CD4-positive, CD25-positive, alpha-beta regulatory T cell (primary cell): ENCODE results near the gene PARP6. TPM values are rescaled to one million over a fixed set of nuclear protein-coding genes. Genes with fewer than 3 reads are reported as not detected.

Experiments
- ATAC-seq, 2 donors: fragments of 150-1000 bp; cut with Tn5 transposase; one replicate each; pipeline ENCODE4 v1.10.0; 2021; ENCODE audit warnings: low read depth in 2 of 2, moderate number of reproducible peaks in 2 of 2, moderate library complexity in 1 of 2
- DNase-seq, 3 donors: peaks; one replicate each; pipeline versions ENCODE4 v3.0.0 to v3.0.0-alpha.2; 2012 to 2022; ENCODE audit warnings: mixed read lengths in 1 of 3
- H3K27ac ChIP-seq: one replicate; pipeline ENCODE4 v1.7.0; 2013; ENCODE audit warnings: mild to moderate bottlenecking, low read length; ENCODE audit not compliant: insufficient read depth, poor library complexity, severe bottlenecking
- H3K27me3 ChIP-seq: one replicate; pipeline ENCODE4 v1.7.0; 2013; ENCODE audit warnings: low read length; ENCODE audit not compliant: control insufficient read depth, insufficient read depth
- H3K36me3 ChIP-seq: one replicate; pipeline ENCODE4 v1.7.0; 2013; ENCODE audit warnings: mild to moderate bottlenecking, low read length, moderate library complexity; ENCODE audit not compliant: control insufficient read depth, insufficient read depth
- H3K4me1 ChIP-seq: 2 replicates; pipeline ENCODE4 v1.7.0; 2013; ENCODE audit warnings: mild to moderate bottlenecking, low read length; ENCODE audit not compliant: insufficient read depth, control insufficient read depth, poor library complexity, severe bottlenecking
- H3K4me3 ChIP-seq: one replicate; pipeline ENCODE4 v1.7.0; 2013; ENCODE audit warnings: low read depth, mild to moderate bottlenecking, low read length, moderate library complexity
- H3K9me3 ChIP-seq, 2 experiments: 1 replicate in 1 of 2; 2 replicates in 1 of 2; pipeline ENCODE4 v1.7.0; 2013; ENCODE audit warnings: low read length in 2 of 2, mild to moderate bottlenecking in 1 of 2, moderate library complexity in 1 of 2; ENCODE audit not compliant: control insufficient read depth in 2 of 2
- H3K27ac Mint-ChIP-seq, 3 donors: one replicate each; pipeline ENCODE4 v1.8.0; 2020 to 2022; ENCODE audit warnings: mild to moderate bottlenecking in 3 of 3, mixed read lengths in 3 of 3, moderate library complexity in 2 of 3
- H3K27me3 Mint-ChIP-seq: one replicate; pipeline ENCODE4 v1.8.0; 2022; ENCODE audit warnings: mild to moderate bottlenecking, mixed read lengths
- H3K36me3 Mint-ChIP-seq: one replicate; pipeline ENCODE4 v1.8.0; 2020; ENCODE audit warnings: mixed read lengths
- H3K4me1 Mint-ChIP-seq, 4 donors: one replicate each; pipeline ENCODE4 v1.8.0; 2020 to 2022; ENCODE audit warnings: mixed read lengths in 4 of 4, mild to moderate bottlenecking in 1 of 4
- H3K4me3 Mint-ChIP-seq, 4 donors: one replicate each; pipeline ENCODE4 v1.8.0; 2020 to 2022; ENCODE audit warnings: mild to moderate bottlenecking in 4 of 4, mixed read lengths in 4 of 4, moderate library complexity in 3 of 4
- H3K9me3 Mint-ChIP-seq, 7 donors: one replicate each; pipeline ENCODE4 v1.8.0; 2020 to 2022; ENCODE audit warnings: mixed read lengths in 7 of 7, mild to moderate bottlenecking in 3 of 7, moderate library complexity in 2 of 7
- polyA plus RNA-seq, 4 donors: library from polyadenylated mRNA; unstranded; fragments of 300-500 nt; fragmentation: Illumina TruSeq; gene quantifications; one replicate each; pipeline ENCODE4 v1.2.3, GENCODE V29; 2021
- total RNA-seq: library from RNA; stranded (reverse); gene quantifications from one replicate; pipeline ENCODE4 v1.2.3, GENCODE V29; 2022

Gene PARP6
- total and polyA plus RNA-seq, 5 donors from 2014 or later: 14.5 to 101 (median 16.7) TPM

GRCh38 chr15:72229076-72229946 lies 43.0 kb downstream of the PARP6 start:
- Mint-ChIP-seq H3K4me3 (peak overlapping the region; percentile 98 to 100 (median 100)), H3K27ac (peak overlapping the region; percentile 97), H3K36me3 (no peaks in the 10 kb centered on the region), H3K27me3 (peaks cover 8% of the 10 kb centered on the region), H3K4me1 (peaks cover 24 to 67% (median 47%) of the 10 kb centered on the region in 4 donors), H3K9me3 (peaks cover 0 to 1% (median 0%) of the 10 kb centered on the region in 7 donors)
- peak; percentile 28 to 62 (median 35) for DNase-seq
- Histone ChIP-seq H3K4me3 (peak overlapping the region; percentile 87), H3K27me3 (no peaks in the 10 kb centered on the region), H3K9me3 (no peaks in the 10 kb centered on the region), H3K4me1 (peaks cover 61% of the 10 kb centered on the region), H3K36me3 (no peaks in the 10 kb centered on the region), H3K27ac (peak overlapping the region; percentile 95)
- no peak for ATAC-seq

GRCh38 chr15:72227720-72228119 lies 44.6 kb downstream of the PARP6 start:
- Mint-ChIP-seq H3K9me3 (peaks cover 0 to 1% (median 0%) of the 10 kb centered on the region in 7 donors), H3K27ac (peak overlapping the region; percentile 90 to 97 (median 97)), H3K27me3 (peaks cover 8% of the 10 kb centered on the region), H3K4me1 (peaks cover 30 to 76% (median 60%) of the 10 kb centered on the region in 4 donors), H3K36me3 (peaks cover 4% of the 10 kb centered on the region), H3K4me3 (peak overlapping the region; percentile 98 to 100 (median 100))
- Histone ChIP-seq H3K4me1 (peaks cover 75% of the 10 kb centered on the region), H3K4me3 (peak overlapping the region; percentile 87), H3K36me3 (no peaks in the 10 kb centered on the region), H3K9me3 (no peaks in the 10 kb centered on the region), H3K27me3 (no peaks in the 10 kb centered on the region), H3K27ac (peak overlapping the region; percentile 95)
- DNase-seq (peak in 1 of 3 donors; percentile 44), ATAC-seq (no peak)

GRCh38 chr15:72227192-72227586 lies 45.2 kb downstream of the PARP6 start:
- Mint-ChIP-seq H3K4me1 (peaks cover 25 to 76% (median 62%) of the 10 kb centered on the region in 4 donors), H3K27ac (peak overlapping the region; percentile 95 to 97 (median 97)), H3K9me3 (peaks cover 0 to 1% (median 0%) of the 10 kb centered on the region in 7 donors), H3K27me3 (peaks cover 8% of the 10 kb centered on the region), H3K36me3 (peaks cover 8% of the 10 kb centered on the region), H3K4me3 (peak overlapping the region; percentile 98 to 100 (median 100))
- Histone ChIP-seq H3K27me3 (no peaks in the 10 kb centered on the region), H3K4me1 (peaks cover 76% of the 10 kb centered on the region), H3K27ac (peak overlapping the region; percentile 95), H3K4me3 (peak overlapping the region; percentile 87), H3K9me3 (no peaks in the 10 kb centered on the region), H3K36me3 (peaks cover 4% of the 10 kb centered on the region)
- ATAC-seq: peak; percentile 10 to 12
- peak in 2 of 3 donors; percentile 11 to 69 for DNase-seq

- no peak for ATAC-seq
- DNase-seq: no peak
- Mint-ChIP-seq H3K36me3 (peaks cover 16% of the 10 kb centered on the region), H3K27ac (peak overlapping the region; percentile 84 to 91 (median 88)), H3K4me1 (peaks cover 33 to 82% (median 68%) of the 10 kb centered on the region in 4 donors), H3K9me3 (peaks cover 0 to 1% (median 0%) of the 10 kb centered on the region in 7 donors), H3K4me3 (no peak overlapping the region), H3K27me3 (no peaks in the 10 kb centered on the region)
- H3K4me1 ChIP-seq: peaks cover 64% of the 10 kb centered on the region
- H3K36me3 ChIP-seq: peaks cover 26% of the 10 kb centered on the region
- H3K27me3 ChIP-seq: no peaks in the 10 kb centered on the region
- H3K9me3 ChIP-seq: no peaks in the 10 kb centered on the region
- peak overlapping the region; percentile 7 for H3K4me3 ChIP-seq
- peak overlapping the region; percentile 35 for H3K27ac ChIP-seq
These were observed 49.1 kb downstream of the PARP6 start for GRCh38 chr15:72223278-72223677.

- peaks cover 34% of the 10 kb centered on the region for H3K36me3 ChIP-seq
- H3K4me3 Mint-ChIP-seq: peak overlapping the region in 3 of 4 donors; percentile 17 to 56 (median 34)
- peaks cover 0 to 1% (median 0%) of the 10 kb centered on the region in 7 donors for H3K9me3 Mint-ChIP-seq
- no peak overlapping the region for H3K27ac ChIP-seq
- no peaks in the 10 kb centered on the region for H3K27me3 Mint-ChIP-seq
- ATAC-seq: no peak
- peaks cover 27 to 74% (median 61%) of the 10 kb centered on the region in 4 donors for H3K4me1 Mint-ChIP-seq
- no peaks in the 10 kb centered on the region for H3K9me3 ChIP-seq
- H3K27ac Mint-ChIP-seq: peak overlapping the region in 2 of 3 donors; percentile 59 to 91
- peaks cover 55% of the 10 kb centered on the region for H3K4me1 ChIP-seq
- H3K27me3 ChIP-seq: no peaks in the 10 kb centered on the region
- peaks cover 22% of the 10 kb centered on the region for H3K36me3 Mint-ChIP-seq
- no peak for DNase-seq
- no peak overlapping the region for H3K4me3 ChIP-seq
These were observed 50.0 kb downstream of the PARP6 start for GRCh38 chr15:72222393-72222792.

GRCh38 chr15:72220687-72221086 lies 51.7 kb downstream of the PARP6 start:
- Histone ChIP-seq H3K27me3 (no peaks in the 10 kb centered on the region), H3K36me3 (peaks cover 52% of the 10 kb centered on the region), H3K27ac (no peak overlapping the region), H3K9me3 (no peaks in the 10 kb centered on the region), H3K4me1 (peaks cover 38% of the 10 kb centered on the region), H3K4me3 (no peak overlapping the region)
- Mint-ChIP-seq H3K36me3 (peaks cover 27% of the 10 kb centered on the region), H3K4me3 (no peak overlapping the region), H3K9me3 (no peaks in the 10 kb centered on the region), H3K4me1 (peaks cover 25 to 61% (median 50%) of the 10 kb centered on the region in 4 donors), H3K27me3 (no peaks in the 10 kb centered on the region), H3K27ac (peak overlapping the region; percentile 52 to 80 (median 74))
- DNase-seq: no peak
- ATAC-seq: no peak

GRCh38 chr15:72217216-72217615 lies 55.1 kb downstream of the PARP6 start:
- Histone ChIP-seq H3K27ac (no peak overlapping the region), H3K4me1 (peaks cover 13% of the 10 kb centered on the region), H3K9me3 (no peaks in the 10 kb centered on the region), H3K4me3 (no peak overlapping the region), H3K27me3 (no peaks in the 10 kb centered on the region), H3K36me3 (peaks cover 79% of the 10 kb centered on the region)
- no peak for DNase-seq
- H3K36me3 Mint-ChIP-seq: peaks cover 24% of the 10 kb centered on the region
- H3K27ac Mint-ChIP-seq: peak overlapping the region in 1 of 3 donors; percentile 65
- no peaks in the 10 kb centered on the region for H3K9me3 Mint-ChIP-seq
- peaks cover 14 to 36% (median 29%) of the 10 kb centered on the region in 4 donors for H3K4me1 Mint-ChIP-seq
- no peak for ATAC-seq
- no peak overlapping the region for H3K4me3 Mint-ChIP-seq
- H3K27me3 Mint-ChIP-seq: no peaks in the 10 kb centered on the region
